Activated CD4-positive, alpha-beta T cell treated with anti-CD3 and anti-CD28 coated beads, Interleukin-2, amount 50 U/mL, for 24 hours (primary cell): ENCODE measurements around the gene ZNF280D.
"Not testable (repeated sequence)": the region's sequence is repeated elsewhere in the genome, so short reads cannot be mapped to it uniquely, and the experiment has no call there.

ENCODE experiments used
- DNase-seq, 2 donors: peaks; one replicate each; pipeline ENCODE4 v3.0.0-alpha.2; 2020; ENCODE audit warnings: low read depth in 1 of 2, low spot score in 1 of 2

The ZNF280D gene

DNA sequence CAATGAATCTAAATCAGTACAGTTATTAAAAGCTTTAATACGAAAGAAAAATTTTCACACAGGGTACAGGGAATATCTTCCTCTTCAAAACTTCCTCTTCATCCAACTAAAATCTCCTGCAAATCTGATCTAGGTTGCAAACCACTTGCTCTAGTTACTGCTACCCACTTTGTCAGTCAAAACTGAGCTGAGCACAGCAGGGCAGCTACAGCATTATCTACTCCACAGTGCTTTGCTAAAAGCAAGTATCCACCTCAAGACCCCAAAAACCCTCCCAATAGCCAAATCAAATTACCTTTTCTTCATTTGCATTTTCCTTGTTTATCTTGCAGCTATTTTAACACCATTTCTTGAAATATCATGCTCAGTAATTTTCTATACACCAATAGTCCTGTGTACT lies 14.7 kb downstream of the ZNF280D start:
- no peak for DNase-seq

DNA sequence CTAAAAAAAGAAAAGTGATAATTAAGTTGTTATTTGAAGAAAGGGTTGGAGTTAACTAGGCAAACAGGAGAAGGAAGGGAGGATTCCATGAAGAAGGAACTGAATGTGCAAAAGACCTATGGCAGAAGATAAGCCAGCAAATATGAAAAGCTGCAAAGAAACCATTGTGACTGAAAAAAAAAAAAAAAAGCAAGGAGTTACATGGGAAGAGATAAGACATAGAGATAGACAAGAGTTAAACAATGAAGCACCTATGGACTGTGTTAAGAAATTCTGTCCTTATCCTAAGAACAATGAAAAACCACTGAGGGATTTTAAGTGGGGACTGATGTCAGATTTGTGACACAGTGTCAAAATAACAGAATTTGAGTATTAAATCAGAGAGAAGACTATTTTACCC lies 17.0 kb downstream of the ZNF280D start:
- DNase-seq = no peak

DNA sequence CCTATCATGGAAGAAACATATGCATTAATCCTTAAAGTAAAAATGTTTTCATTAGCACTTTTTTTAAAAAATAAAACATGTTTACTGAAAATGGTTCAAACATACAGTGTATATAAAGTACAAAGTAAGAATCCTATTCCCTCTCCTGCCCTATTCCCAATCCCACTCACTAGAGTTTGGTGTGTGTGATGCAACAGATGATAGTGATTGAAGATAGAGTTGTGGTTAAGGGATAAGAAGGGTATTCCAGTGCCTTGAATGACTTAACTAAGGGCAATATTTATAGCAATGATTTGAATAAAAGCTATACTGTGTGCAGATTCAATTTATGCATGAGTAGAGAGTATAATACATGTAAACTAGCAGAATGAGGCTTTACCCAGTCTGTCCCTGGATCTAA lies 18.1 kb downstream of the ZNF280D start:
- no peak for DNase-seq

DNA sequence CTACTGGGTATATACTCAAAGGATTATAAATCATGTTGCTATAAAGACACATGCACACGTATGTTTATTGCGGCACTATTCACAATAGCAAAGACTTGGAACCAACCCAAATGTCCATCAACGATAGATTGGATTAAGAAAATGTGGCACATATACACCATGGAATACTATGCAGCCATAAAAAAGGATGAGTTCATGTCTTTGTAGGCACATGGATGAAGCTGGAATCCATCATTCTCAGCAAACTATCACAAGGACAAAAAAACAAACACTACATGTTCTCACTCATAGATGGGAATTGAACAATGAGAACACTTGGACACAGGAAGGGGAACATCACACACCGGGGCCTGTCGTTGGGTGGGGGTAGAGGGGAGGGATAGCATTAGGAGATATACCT lies 23.8 kb downstream of the ZNF280D start:
- not testable (repeated sequence) for DNase-seq

DNA sequence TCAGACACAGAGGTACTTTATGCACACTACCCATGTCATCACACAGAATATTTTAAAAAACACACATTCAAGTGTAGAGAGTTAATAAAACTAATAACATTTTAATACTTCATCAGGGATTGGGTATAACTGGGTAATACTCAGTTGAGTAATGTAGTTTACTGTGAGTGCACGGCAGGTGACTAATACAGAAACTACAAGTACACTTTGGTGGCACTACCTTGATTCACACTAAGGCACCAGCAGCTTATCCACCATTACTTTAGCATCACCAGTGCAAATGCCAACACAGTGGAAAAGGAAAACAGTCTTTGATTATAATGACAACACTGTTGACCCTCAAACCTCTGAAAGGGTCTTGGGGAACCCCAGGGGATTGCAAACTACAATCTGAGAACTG lies 33.6 kb downstream of the ZNF280D start:
- no peak for DNase-seq

- no peak for DNase-seq
Observed at GRCh38 chr15:56698270-56698669, 35.0 kb downstream of the ZNF280D start.

- no peak for DNase-seq
Observed at GRCh38 chr15:56693761-56694160, 39.5 kb downstream of the ZNF280D start.

DNA sequence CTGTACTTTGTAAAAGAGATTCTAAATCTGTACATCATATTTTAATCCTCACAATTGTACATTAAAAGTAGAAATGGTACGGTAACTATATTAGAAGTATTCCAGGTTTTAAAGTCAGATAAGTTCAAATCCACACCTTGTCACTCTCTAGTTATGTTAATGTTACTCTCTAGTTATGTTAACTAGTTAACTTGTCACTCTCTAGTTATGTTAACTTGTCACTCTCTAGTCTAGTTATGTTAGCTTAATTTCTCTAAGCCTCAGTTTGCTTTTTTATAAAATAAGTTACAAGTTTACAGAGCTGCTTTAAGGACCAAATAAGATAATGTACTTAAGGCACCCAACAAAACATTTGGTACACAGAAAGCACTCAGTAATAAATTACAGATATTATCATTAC lies 42.6 kb downstream of the ZNF280D start:
- DNase-seq = no peak

DNA sequence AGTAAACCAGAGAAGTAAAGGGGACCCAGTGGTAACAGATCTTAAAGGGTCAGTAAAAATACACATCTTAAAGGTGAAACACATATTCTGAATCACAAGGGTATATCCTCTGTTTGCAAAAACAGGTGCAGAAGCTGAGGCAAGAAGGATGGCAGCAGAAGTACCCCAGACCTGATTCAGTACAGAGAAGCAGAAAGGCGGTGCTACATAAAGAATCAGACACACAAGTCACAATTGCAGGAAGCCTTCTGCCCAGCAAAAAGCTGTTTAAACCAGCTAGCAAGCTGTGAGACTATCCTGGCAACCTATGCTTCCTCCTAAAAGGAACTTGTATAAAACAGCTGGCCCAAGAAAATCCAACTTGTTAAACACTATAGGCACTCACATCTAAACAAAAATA lies 49.4 kb downstream of the ZNF280D start:
- no peak for DNase-seq

GRCh38 chr15:56681113-56681512 lies 52.2 kb downstream of the ZNF280D start:
- no peak for DNase-seq

DNA sequence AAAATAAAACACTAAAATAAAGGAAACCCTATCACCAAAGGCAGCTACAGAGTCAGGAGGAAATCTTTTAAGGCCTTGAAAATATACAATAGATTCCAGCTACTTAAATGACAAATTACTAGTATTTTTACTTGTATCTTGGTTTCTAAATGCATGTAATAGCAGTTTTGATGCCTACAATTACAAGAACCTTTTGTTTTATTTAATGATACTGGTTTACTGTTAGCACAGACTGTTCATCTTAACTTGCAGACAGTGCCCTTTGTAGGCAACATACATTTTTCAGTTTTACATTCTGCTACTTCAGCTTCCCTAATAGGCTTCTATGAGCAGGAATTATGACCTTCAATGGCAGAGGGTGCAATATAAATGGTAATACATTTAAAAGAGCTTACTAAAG lies 54.1 kb downstream of the ZNF280D start:
- no peak for DNase-seq

- DNase-seq = no peak
Observed at GRCh38 chr15:56678571-56678970, 54.7 kb downstream of the ZNF280D start.

GRCh38 chr15:56677271-56677670 lies 56.0 kb downstream of the ZNF280D start:
- DNase-seq = no peak

DNA sequence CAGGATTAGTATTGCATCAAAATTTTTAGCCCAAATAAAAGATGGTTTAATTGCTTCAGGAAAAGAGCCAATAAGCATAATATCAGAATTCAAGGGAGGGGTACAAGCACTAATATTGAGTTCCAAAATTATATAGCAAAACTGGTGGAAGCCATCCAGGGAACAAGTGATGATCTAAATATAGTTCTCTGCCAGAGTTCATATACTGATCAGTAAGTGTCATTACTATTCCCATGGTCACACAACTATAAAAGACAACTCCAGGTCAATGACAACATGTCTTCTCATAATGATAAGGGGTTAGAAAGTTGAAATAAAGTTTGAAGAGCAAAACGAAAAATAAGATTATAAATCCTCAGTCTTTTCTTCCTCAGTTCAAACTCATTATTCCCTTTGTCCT lies 57.4 kb downstream of the ZNF280D start:
- no peak for DNase-seq

- no peak for DNase-seq
Observed at GRCh38 chr15:56674857-56675256, 58.5 kb downstream of the ZNF280D start.

GRCh38 chr15:56672721-56673120 lies 60.6 kb downstream of the ZNF280D start:
- no peak for DNase-seq

- DNase-seq = no peak
Observed at GRCh38 chr15:56667517-56667916, 65.8 kb downstream of the ZNF280D start.

DNA sequence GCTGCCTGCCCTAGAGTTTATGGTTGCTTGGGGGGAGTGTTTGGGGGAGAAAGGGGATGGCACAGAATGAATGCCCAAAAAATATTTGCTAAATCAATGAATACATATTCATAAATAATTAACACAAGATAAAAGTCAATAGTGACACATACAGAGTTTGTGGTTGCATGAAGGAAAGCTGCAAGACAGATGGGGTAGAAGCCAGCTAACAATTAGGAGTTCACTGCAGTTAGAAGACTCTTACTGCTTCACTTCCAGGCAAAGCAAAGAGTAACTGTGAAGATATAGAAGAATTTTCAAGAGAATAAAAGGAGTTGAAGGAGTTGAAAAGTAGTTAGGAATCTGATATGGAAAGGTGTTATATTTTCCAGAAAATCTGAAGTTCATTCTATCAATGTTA lies 72.4 kb downstream of the ZNF280D start:
- DNase-seq = no peak

GRCh38 chr15:56659197-56659596 lies 74.1 kb downstream of the ZNF280D start:
- no peak for DNase-seq

DNA sequence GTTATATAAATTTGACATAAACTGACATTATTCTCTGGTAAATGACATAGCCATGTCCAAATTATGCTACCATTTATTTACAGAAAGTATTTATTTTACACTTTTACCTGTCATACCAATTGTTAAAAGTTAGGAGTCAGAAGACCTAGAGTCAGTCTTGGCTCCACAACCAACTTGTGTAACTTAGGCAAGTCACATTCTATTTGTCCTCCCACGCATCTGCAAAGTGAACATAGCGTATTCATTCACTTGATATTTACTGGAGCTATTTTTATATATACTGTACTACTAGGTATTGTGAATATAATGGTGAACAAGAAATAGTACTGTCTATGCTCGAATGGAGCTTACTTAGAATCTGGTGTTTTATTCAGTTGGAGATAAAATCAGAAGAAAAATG lies 78.7 kb downstream of the ZNF280D start:
- DNase-seq = no peak

- DNase-seq = no peak
Observed at GRCh38 chr15:56654216-56654615, 79.1 kb downstream of the ZNF280D start.

GRCh38 chr15:56653787-56654186 lies 79.5 kb downstream of the ZNF280D start:
- no peak for DNase-seq

- no peak for DNase-seq
Observed at GRCh38 chr15:56653107-56653506, 80.2 kb downstream of the ZNF280D start.

DNA sequence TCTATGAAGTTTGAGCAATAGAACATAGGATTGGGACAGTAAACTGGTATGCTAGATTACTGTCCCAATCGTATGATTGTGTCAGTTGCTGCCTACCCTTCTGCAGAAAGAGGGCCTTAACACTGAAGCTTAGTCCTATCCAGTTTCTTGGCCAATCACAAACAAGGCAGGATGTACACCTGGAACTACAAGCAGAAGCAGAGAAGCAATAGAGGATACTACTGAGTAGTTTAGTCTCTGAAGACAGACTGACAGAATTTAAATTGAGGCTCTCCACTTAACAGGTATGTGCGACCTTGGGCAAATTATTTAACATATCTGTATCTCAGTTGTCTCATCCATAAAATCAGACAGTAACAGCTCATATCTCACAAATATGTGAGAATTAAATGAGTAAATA lies 85.0 kb downstream of the ZNF280D start:
- DNase-seq = no peak
